Muscle of arm (tissue), 12 donors: ENCODE data around the gene PPIL6. TPM values are rescaled to one million over a fixed set of nuclear protein-coding genes. Genes with fewer than 3 reads are reported as not detected.
A peak's percentile ranks its signal among the peaks of the same experiment; 100 is the strongest.

Experiments used
- DNase-seq: peaks from one replicate; pipeline ENCODE4 v3.0.0-alpha.2; 2013
- polyA plus RNA-seq, 12 donors: library from polyadenylated mRNA; unstranded; fragments of 120-200 nt; gene quantifications; one replicate each; pipeline ENCODE4 v1.2.1, GENCODE V29; 2013; ENCODE audit not compliant: insufficient read length in 12 of 12

PPIL6 gene
- polyA plus RNA-seq, 12 donors, result 5.5 to 10.8 (median 6.4) TPM; not detected in 2

DNA sequence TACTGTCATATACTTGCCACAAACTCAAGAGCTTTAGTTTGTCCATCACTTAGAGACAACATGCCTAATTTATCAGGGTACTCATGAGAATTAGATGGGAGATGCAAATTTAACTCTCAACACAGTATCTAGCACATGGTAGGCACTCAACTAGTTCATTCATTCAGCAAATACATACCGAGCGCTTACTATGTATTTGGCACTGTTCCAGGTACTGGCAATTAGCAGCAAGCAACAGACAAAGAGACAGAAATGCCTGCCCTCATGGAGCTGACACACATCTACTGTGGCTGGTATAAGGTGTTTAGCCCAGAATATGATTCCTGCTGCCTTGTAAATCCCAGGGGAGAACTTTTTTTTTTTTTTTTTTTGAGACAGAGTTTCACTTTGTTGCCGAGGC, 10.4 kb upstream of the PPIL6 start:
- no peak for DNase-seq

DNA sequence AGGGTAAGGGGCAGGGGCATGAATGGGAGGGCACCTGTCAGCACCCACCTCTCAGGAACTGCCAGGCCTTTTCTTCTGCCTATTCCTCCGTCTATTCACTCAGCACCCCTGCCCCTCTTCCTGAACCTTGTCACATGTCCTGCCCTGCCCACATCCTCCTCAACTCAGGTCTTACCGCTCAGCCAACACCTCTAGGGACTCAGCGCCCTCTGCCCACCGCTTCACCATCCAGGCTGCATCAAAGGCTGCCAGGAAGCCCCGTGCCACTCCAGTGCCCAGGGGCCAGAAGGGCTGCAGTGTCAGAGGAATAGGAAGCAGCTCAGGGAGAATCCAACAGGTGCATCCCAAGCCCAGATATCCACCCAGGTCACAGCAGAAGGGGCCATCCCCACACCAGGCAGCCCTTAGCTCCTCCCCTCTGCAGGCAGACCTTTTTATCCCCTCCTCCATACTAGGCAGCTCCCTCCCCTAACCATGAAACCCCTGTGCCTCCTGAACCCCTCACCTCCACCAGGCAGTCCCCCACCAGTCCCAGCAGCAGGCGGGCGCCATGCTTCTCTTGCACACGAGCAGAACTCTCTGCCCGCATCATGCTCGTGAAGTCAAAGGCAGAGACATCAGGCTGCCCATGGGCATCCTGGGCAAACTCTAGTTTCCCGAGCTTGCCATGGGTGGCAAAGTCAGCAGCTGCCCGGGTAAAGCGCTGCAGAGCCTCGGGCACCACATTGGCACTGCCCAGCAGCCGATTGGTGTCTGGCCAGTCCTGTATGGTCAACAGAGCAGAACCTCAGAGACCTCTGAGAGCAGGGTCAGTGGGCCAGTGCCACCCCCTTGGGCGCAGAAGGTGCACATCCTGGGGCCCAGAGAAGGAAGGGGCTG, 9.6 kb upstream of the PPIL6 start:
- no peak for DNase-seq

DNA sequence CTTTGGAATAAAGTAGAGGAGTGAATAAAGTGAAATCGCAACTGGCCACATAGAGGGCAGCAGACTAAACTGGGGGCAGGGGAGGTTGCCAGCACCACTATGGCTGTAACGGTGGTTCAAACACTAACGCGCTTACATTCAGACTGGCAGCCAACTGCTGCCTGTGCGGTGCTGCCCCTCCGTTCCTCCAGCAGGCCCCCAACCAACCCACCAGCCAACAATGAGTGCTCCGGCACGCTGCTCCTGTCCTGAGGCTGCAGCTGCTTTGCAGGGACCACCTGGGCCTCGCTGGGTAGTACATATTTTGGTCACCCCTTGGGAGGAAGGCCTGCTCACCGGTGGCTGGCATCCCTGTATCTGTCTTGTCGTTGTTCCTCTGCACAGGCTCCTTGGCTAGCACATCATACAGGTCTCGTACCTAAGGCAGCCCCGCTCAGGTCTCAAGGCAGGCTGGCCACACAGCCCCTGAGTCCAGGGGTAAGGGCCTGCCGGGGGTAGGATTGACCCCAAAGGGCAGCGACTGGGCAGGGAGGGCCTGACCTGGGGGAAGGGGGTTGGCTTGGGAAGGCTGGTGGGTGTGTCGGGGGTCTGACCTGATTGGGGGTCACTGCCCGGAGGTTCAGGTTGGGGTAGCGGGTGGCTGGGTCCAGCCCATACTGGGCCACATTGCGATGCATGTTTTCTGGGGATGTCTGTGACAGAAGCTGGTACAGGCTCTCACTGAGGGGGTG, 8.8 kb upstream of the PPIL6 start:
- no peak for DNase-seq

DNA sequence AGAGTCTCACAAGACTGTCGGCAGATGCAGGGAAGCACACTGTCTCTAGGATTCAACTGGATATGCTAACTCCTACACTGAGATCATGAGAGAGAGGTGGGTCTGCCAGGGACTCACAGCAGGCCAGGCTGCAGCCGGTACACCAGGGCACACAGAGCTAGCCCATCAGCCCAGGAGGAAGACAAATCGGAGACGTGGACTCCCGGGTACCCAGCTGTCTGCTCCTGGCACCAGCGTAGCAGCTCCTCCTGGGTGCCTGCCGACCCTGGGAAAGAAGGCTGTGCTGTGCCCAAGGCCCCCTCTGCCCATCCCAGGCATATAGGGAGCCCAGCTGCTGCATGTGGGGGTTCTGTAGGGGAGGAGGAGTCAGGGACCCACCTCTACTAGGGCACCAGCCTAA, 8.2 kb upstream of the PPIL6 start:
- no peak for DNase-seq

DNA sequence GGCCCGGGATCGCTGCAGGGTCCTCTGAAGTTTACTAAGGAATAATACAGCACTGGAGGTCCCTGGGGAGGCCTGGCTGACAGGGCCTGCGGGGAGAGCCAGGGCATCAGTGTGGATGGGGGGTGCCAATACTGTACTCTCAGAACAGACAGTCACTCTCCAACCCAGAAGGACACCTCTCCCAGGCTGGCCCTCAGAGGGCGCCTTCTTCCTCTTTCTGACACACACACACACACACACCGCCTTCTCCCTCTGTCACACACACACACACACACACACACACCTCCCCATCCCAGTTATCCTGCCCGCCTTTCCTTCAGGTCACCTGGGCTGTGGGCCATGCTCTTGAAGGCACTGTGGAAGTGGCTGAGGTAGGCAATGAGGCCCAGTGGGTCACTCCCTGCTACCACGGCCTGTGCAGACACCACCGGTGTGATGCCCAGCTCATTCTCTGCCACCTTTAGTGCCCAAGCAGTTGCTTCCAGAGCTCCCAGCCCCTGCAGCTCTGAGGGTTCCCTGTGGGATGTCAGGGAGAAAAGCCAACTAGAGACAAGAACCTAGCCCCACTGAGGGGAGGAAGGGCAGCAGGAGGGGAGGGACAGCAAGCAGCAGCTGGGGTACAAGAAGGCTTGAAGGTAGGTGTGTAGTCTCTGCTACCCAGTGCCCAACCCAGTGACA, 7.6 kb upstream of the PPIL6 start:
- no peak for DNase-seq

DNA sequence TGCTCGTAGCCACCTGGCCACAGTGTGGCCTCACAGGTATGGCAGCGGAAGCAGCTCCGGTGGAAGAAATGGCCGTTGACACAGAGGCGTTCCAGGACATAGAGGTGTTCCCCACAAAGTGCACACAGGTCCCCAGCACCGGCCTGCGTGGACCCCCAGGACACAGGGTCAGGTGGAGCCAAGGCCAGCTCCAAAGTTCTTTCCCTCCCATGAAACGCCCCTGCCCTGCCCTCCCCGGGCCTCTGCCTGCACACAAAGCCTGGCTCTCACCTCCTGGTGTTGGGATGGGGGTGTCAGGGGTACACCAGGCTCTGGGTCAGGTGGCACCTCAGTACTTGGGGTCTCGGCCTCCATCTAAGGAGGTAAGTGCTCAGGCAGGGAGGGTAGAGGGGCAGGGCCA, 6.7 kb upstream of the PPIL6 start:
- DNase-seq, result no peak

DNA sequence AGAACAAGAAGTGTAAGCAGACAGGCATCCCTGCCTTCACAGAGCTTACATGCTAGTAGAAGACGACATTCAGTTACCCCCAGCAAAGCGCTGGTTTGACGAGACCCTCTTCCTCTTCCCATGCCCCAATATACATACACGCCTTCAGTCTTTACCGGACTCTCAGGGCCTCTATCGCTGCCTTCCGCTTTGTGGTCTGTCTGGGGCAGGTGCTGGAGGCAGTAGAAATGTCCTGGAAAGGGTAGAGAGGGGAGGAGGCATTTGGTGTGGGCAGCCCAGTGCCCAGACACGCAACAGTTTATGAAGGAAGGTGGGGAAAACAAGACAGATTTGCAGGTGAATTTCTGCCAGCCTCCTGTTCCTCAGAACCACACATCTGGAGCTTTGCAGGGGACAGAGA, 6.1 kb upstream of the PPIL6 start:
- no peak for DNase-seq

DNA sequence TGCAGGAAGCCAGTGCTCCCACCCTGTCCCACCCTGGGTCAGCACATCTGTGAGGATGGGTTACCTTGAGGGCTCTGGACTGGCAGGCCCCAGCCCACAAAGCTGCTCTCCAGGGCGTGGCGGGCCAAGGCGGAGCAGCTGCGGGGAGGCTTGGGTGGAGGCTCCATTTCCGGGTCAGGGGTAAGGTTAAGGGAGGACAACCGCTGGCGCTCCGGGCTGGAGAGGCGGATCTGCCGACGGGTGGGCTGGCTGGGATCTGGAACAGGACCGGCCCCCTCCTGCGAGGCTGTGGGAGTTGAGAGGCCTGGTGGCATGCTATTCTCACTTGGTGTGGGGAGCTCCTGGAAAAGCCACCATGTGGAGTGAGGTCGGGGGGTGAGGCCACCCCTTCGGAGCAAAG, 5.6 kb upstream of the PPIL6 start:
- no peak for DNase-seq

DNA sequence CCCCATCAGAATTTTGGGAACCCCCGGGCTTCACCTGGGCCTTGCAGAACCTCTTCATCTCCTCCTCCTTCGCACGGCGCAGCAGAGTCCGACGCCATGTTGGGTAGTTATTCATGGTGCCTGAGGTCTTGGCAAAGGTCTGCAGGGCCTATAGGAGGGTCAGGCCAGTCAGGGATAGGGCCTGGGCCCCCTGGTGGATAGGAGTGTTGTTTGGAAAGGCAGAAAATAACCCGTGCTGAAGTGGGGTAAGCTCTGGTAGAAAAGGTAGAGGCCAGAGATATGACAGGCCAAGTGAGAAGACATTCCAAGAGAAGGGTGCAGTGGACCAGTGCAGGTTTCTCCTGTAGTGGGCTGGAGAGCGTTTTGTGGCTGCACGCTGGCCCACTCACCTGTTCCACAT, 5.0 kb upstream of the PPIL6 start:
- no peak for DNase-seq

DNA sequence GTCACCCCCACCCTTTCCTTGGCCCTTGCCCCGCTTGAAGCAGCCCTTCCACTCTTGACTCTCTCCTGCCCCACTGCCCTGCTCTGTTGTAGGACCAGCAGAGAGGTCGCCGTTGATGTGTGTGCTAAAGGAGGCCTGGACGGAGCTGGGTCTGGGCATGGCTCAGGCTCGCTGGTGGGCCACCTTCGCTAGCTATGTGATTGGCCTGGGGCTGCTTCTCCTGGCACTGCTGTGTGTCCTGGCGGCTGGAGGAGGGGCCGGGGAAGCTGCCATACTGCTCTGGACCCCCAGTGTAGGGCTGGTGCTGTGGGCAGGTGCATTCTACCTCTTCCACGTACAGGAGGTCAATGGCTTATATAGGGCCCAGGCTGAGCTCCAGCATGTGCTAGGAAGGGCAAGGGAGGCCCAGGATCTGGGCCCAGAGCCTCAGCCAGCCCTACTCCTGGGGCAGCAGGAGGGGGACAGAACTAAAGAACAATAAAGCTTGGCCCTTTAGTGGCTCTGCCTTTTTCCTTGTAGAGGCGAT, 3.1 kb upstream of the PPIL6 start:
- no peak for DNase-seq

DNA sequence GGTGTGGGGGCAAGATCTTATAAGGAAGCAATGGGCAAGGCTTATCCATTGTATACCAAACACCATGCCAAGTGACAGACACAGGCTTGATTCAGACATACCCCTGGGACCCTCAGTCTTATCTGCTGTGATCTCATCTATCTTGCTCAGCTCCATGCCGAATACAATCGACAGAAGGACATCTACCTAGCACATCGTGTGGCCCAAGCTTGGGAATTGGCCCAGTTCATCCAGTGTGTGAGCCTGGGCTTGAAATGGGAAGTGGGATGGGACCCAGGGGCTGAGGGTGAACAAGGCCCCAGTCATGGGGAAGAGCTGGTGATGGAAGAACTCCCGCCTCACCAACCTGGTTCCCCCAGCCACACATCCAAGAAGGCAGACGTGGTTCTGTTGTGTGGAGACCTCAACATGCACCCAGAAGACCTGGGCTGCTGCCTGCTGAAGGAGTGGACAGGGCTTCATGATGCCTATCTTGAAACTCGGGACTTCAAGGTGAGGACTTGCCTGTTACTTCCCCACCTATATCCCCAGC, 2.0 kb upstream of the PPIL6 start:
- no peak for DNase-seq

DNA sequence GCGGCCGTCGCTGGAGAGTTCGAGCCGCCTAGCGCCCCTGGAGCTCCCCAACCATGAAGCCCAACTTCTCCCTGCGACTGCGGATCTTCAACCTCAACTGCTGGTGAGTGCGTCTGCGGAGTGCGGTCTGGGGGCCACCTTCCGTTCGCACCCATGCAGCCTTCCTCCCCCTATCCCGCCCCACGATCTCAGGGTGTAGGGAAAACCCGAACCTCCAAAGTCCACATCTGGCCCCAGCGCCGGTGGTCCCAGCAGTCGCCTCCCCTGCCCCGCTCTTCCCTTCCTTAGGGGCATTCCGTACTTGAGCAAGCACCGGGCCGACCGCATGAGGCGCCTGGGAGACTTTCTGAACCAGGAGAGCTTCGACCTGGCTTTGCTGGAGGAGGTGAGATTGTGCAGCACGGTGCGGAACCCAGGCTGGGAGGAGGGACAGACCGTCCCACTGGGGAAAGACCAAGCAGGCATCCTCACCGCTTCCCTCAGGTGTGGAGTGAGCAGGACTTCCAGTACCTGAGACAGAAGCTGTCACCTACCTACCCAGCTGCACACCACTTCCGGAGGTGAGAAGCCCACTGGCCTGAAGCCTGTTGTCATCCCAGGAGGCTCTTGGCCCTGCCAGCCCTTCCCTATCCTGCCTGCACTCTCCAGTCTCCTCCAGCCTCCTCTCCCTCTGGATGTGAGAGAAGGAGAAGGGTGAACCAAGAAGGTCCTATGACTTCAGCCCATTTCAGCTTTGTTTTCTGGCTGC, 815 bp upstream of the PPIL6 start:
- peak; percentile 43 for DNase-seq

DNA sequence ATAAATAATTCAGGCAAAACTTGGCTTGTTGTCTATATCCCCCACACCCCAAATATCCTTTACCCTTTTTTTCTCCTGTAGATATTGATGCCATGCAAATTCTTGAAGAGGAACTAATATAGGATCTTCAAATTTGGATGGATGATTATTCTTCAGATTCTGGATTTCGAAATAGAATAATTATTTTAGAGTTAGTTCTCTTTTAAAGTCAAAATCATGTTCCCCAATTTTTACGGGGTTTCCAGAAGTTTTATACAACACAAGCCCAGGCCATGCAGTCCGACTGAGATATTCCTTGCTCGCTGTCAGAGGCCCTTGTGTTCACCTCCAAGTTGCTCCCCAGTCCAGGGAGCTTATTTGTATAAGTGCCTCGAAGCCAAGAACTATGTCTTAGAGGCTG, 4.4 kb downstream of the PPIL6 start:
- no peak for DNase-seq

DNA sequence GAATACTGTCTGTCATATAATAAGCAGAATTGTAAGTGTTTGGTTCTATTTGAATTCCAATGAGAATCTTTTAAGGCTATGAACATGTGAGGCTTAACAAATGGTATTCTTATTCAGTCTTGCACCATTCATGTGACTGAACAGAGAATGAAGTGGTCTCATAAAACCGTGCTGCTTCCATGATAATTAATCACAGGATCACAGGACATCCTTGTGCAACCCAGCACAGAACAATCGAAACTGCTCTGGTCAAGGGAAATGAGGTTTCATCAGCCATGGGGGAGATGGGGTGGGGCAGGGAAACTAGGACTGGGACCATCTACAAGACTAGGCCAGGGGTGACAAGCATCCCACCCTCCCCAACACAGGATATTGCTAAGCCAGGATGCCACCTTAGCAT, 6.0 kb downstream of the PPIL6 start:
- no peak for DNase-seq

DNA sequence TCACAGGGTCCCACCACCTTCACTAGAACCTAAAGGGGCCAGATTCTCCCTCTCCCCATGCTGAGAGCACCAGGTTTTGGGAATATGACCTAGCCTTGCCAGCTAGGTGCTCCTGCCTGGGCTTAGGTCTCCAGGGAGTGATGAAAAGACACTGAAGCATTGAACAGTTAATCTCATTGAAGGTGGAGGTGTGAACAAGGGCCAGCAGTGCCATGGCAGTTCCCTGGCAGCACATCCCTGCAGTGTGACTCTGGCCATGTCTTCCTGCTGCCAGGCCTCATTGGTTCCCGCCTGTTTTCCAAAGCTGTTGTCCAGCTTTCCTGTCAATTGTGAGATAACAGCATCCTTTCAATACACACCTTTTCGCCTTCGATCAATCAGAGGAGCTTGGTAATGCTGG, 10.9 kb downstream of the PPIL6 start:
- peak; percentile 16 for DNase-seq

DNA sequence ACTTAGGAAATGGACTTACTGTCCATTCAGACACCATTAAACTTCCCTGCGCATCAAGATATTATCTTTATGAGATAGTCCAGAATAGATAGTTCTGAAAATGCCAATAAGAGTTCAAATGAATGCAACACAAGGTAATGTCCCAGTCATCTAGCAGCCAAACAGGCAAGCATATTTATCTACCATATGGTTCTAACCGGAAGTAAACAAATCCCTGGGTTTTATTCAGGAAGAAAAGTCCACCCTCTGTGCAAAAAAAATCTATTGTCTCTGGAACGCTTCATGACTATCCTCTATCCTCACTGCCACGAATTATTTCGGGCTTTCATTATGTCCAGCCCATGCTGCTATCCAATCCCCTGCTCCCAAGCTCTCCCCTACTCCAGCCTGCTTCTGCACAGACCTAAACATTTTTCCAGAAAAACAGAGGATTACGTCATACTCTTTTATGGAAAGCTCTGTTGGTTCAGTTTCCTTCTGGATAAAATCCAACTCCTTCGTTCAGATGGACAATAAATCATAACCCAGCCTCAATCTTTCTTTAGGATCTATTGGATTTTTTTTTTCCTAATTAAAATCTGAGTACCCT, 11.4 kb downstream of the PPIL6 start:
- DNase-seq, result peak; percentile 86

DNA sequence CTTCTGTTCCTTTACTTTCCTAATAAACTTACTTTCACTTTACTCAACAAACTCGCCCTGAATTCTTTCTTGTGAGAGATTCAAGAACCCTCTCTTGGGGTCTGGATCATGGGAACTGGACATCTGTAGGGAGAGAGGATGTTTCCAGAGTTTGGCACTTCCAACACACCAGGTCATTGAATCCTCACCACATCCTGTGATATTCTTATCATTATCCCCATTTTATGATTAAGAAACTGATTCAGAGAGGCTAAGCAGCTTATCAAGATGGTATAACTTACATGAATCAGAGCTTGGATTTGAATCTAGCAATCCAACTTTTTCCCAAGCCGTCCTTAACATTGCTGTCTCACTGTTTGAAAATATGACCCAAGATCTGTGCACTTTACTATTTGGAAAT, 15.5 kb downstream of the PPIL6 start:
- DNase-seq, result no peak

DNA sequence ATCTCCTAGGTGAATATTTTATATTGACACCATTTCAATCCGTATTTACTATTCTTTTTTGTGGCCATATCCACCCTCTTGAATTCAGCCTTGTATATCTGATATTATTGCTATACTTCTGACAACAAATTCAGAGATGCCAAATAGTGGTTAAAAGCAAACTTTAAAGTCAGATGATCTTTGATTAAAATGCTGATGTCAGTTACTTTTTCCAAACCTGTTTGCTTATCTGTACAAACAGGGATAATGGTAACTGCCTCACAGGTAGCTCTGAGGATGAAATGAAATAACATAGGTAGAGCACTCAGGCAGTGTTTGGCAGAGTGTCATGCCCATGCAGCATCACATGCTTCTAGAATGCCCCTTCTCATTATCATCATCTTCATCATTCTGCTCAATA, 19.2 kb downstream of the PPIL6 start:
- DNase-seq, result no peak

DNA sequence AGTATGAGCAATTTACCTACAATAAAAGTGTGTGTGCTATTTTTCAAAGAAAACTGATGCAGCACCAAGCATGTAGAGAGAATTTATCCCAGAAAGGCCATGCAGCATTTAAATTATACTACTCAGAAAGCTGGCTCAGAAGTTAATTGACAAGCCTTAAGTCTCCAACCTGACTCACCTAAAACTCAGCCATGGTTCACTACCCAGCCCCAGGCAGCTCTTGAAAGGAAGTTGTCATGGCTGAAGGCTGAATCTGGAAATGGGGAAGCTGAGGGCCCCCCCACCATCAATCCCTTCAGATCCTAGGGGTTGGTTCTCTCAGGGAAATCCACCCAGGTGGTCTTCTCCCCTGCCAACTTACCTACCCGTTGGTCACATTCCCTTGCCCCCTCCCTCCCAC, 19.7 kb downstream of the PPIL6 start:
- no peak for DNase-seq

DNA sequence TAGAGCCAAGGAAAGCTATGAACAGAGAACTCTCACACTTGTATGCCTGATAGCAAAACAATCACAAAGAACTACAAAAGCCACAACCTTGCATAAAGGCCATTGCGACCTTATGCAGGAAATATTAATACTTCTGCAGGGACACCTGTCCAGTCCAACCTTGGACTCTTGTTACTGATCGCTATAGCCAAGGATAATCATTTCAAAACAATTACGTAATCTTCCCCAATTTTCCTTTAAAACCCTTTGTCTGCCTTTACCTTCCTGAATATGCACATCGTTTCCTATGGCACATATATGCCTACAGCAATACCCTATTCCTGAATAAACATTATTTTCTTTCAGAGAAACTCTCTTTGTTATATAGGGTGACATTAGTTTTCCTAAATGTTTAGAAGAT, 22.8 kb downstream of the PPIL6 start:
- no peak for DNase-seq

DNA sequence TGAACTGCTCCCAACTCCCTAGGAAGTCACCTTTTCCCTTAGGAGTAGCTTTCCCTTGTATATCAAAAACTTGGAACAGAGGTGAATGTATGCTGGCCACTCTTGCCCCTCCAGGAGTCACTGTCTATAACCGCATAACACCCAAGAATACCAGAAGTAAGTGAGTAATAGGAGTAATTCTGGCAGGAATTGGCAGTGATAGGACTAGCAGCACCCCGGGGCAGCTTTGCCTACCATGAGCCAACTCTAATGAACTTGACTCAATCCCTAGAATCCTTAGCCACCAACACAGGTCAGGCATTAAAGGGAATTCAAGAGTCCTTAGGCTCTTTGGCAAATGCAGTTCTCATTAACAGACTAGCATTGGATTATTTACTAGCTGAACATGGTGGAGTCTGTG, 29.4 kb downstream of the PPIL6 start:
- no peak for DNase-seq
